Activated CD8-positive, alpha-beta memory T cell treated with anti-CD3 and anti-CD28 coated beads, Interleukin-2, amount 50 U/mL, for 1 hour (primary cell): Measurements from ENCODE around the gene TAS1R3.

ENCODE experiments used
- DNase-seq: peaks from one replicate; pipeline ENCODE4 v3.0.0-alpha.2; 2020; ENCODE audit errors: extremely low read depth

TAS1R3 gene

GRCh38 chr1:1331068-1331965 is at the start of gene TAS1R3:
TAS1R3 (plus strand) TSS chr1:1331280; CDS start chr1:1331346, 66 bp downstream.
- no peak for DNase-seq

GRCh38 chr1:1281533-1282321 is 49.4 kb upstream of the TAS1R3 start:
- DNase-seq, result no peak

GRCh38 chr1:1282998-1283397 is 48.1 kb upstream of the TAS1R3 start:
- DNase-seq, result no peak

- DNase-seq, result no peak
Measured at GRCh38 chr1:1283821-1284220, 47.3 kb upstream of the TAS1R3 start.

GRCh38 chr1:1284221-1285101 is 46.6 kb upstream of the TAS1R3 start:
- no peak for DNase-seq

- no peak for DNase-seq
Measured at GRCh38 chr1:1285102-1285571, 45.9 kb upstream of the TAS1R3 start.

- no peak for DNase-seq
Measured at GRCh38 chr1:1285611-1286311, 45.3 kb upstream of the TAS1R3 start.

- no peak for DNase-seq
Measured at GRCh38 chr1:1286313-1287261, 44.5 kb upstream of the TAS1R3 start.

- no peak for DNase-seq
Measured at GRCh38 chr1:1287288-1288110, 43.6 kb upstream of the TAS1R3 start.

GRCh38 chr1:1290238-1290731 is 40.8 kb upstream of the TAS1R3 start:
- no peak for DNase-seq

GRCh38 chr1:1291023-1291528 is 40.0 kb upstream of the TAS1R3 start:
- DNase-seq, result no peak

GRCh38 chr1:1291548-1292441 is 39.3 kb upstream of the TAS1R3 start:
- DNase-seq, result peak; percentile 36

- DNase-seq, result no peak
Measured at GRCh38 chr1:1292442-1292779, 38.7 kb upstream of the TAS1R3 start.

GRCh38 chr1:1292851-1293250 is 38.2 kb upstream of the TAS1R3 start:
- no peak for DNase-seq

GRCh38 chr1:1293263-1294249 is 37.5 kb upstream of the TAS1R3 start:
- no peak for DNase-seq

GRCh38 chr1:1294250-1294890 is 36.7 kb upstream of the TAS1R3 start:
- no peak for DNase-seq
